ENCODE results near the gene BCLAF1.
"Not testable (repeated sequence)": the region's sequence is repeated elsewhere in the genome, so short reads cannot be mapped to it uniquely, and the experiment has no call there.

BCLAF1 gene

GRCh38 chr6:136312975-136313374 is 23.3 kb upstream of the BCLAF1 start:
- in situ Hi-C loops (cut with MboI; ENCODE audit: low sequenced_read_pairs): no loop called here

- in situ Hi-C loops (cut with MboI; ENCODE audit: low sequenced_read_pairs): no loop called here
Observed at GRCh38 chr6:136309729-136310311, 20.2 kb upstream of the BCLAF1 start.

GRCh38 chr6:136309171-136309570 is 19.5 kb upstream of the BCLAF1 start:
- in situ Hi-C loops (cut with MboI; ENCODE audit: low sequenced_read_pairs): no loop called here

GRCh38 chr6:136308469-136308868 is 18.8 kb upstream of the BCLAF1 start:
- in situ Hi-C loops (cut with MboI; ENCODE audit: low sequenced_read_pairs): not testable (repeated sequence)

- in situ Hi-C loops (cut with MboI; ENCODE audit: low sequenced_read_pairs): no loop called here
Observed at GRCh38 chr6:136307351-136307750, 17.7 kb upstream of the BCLAF1 start.

- in situ Hi-C loops (cut with MboI; ENCODE audit: low sequenced_read_pairs): no loop called here
Observed at GRCh38 chr6:136306466-136306865, 16.8 kb upstream of the BCLAF1 start.

- in situ Hi-C loops (cut with MboI; ENCODE audit: low sequenced_read_pairs): no loop called here
Observed at GRCh38 chr6:136304410-136304809, 14.8 kb upstream of the BCLAF1 start.

GRCh38 chr6:136303516-136303915 is 13.9 kb upstream of the BCLAF1 start:
- in situ Hi-C loops (cut with MboI; ENCODE audit: low sequenced_read_pairs): no loop called here

GRCh38 chr6:136294621-136295020 is 5.0 kb upstream of the BCLAF1 start:
- in situ Hi-C loops (cut with MboI; ENCODE audit: low sequenced_read_pairs): no loop called here

GRCh38 chr6:136290410-136291010 is 864 bp upstream of the BCLAF1 start:
- in situ Hi-C loops (cut with MboI; ENCODE audit: low sequenced_read_pairs): no loop called here

GRCh38 chr6:136289327-136289578 is 393 bp downstream of the BCLAF1 start:
- in situ Hi-C loops (cut with MboI; ENCODE audit: low sequenced_read_pairs): no loop called here

GRCh38 chr6:136288566-136289326 is 900 bp downstream of the BCLAF1 start:
- in situ Hi-C loops (cut with MboI; ENCODE audit: low sequenced_read_pairs): no loop called here

- in situ Hi-C loops (cut with MboI; ENCODE audit: low sequenced_read_pairs): no loop called here
Observed at GRCh38 chr6:136284909-136285308, 4.7 kb downstream of the BCLAF1 start.

- in situ Hi-C loops (cut with MboI; ENCODE audit: low sequenced_read_pairs): no loop called here
Observed at GRCh38 chr6:136282906-136283305, 6.7 kb downstream of the BCLAF1 start.

- in situ Hi-C loops (cut with MboI; ENCODE audit: low sequenced_read_pairs): no loop called here
Observed at GRCh38 chr6:136280032-136280609, 9.5 kb downstream of the BCLAF1 start.

GRCh38 chr6:136274062-136274461 is 15.6 kb downstream of the BCLAF1 start:
- in situ Hi-C loops (cut with MboI; ENCODE audit: low sequenced_read_pairs): no loop called here

- in situ Hi-C loops (cut with MboI; ENCODE audit: low sequenced_read_pairs): no loop called here
Observed at GRCh38 chr6:136265101-136265500, 24.5 kb downstream of the BCLAF1 start.

GRCh38 chr6:136262940-136263339 is 26.7 kb downstream of the BCLAF1 start:
- in situ Hi-C loops (cut with MboI; ENCODE audit: low sequenced_read_pairs): no loop called here

- in situ Hi-C loops (cut with MboI; ENCODE audit: low sequenced_read_pairs): no loop called here
Observed at GRCh38 chr6:136254851-136255466, 34.7 kb downstream of the BCLAF1 start.

- in situ Hi-C loops (cut with MboI; ENCODE audit: low sequenced_read_pairs): no loop called here
Observed at GRCh38 chr6:136253734-136254133, 35.9 kb downstream of the BCLAF1 start.

GRCh38 chr6:136252441-136252840 is 37.2 kb downstream of the BCLAF1 start:
- in situ Hi-C loops (cut with MboI; ENCODE audit: low sequenced_read_pairs): no loop called here

- in situ Hi-C loops (cut with MboI; ENCODE audit: low sequenced_read_pairs): no loop called here
Observed at GRCh38 chr6:136251394-136251793, 38.3 kb downstream of the BCLAF1 start.

All from HL-60/S4 treated with retinoic acid at 250 ng/mL for 4 days and 3 days (cell line).